Adrenal gland (tissue), 12 donors: ENCODE measurements around the gene SLC35D2. TPM values are rescaled to one million over a fixed set of nuclear protein-coding genes. Genes with fewer than 3 reads are reported as not detected.

Experiments
- DNase-seq, 7 donors: peaks; one replicate each; pipeline ENCODE4 v3.0.0-alpha.2; 2019 to 2020
- H3K27ac ChIP-seq, 5 donors: fragments of 200-600 bp; sonication (generic) in 4 of 5; 1 replicate in 3 of 5; 2 replicates in 2 of 5; pipeline versions ENCODE4 v1.5.1 to v1.8.0; 2016 to 2020; ENCODE audit warnings: mild to moderate bottlenecking in 1 of 5
- H3K27me3 ChIP-seq: fragments of 200-600 bp; 2 replicates; pipeline ENCODE4 v1.8.0; 2021
- H3K36me3 ChIP-seq, 2 donors: fragments of 200-600 bp; replicated peaks in 1 of 2; 1 replicate in 1 of 2; 2 replicates in 1 of 2; pipeline versions ENCODE4 v1.5.1 to v1.8.0; 2018 to 2022
- H3K4me1 ChIP-seq, 2 donors: fragments of 200-600 bp; replicated peaks in 1 of 2; 1 replicate in 1 of 2; 2 replicates in 1 of 2; pipeline versions ENCODE4 v1.5.1 to v1.8.0; 2018 to 2021
- H3K4me3 ChIP-seq, 4 donors: fragments of 200-600 bp; sonication (generic) in 3 of 4; one replicate each; pipeline ENCODE4 v1.5.1; 2016 to 2018
- H3K9me3 ChIP-seq, 3 donors: fragments of 200-600 bp; sonication (generic) in 1 of 3; replicated peaks in 1 of 3; 1 replicate in 2 of 3; 2 replicates in 1 of 3; pipeline versions ENCODE4 v1.5.1 to v1.8.0; 2016 to 2021
- POLR2A ChIP-seq, 2 donors: fragments of 450-650 bp; IDR thresholded peaks; one replicate each; pipeline ENCODE4 v1.6.1; 2017; ENCODE audit warnings: antibody characterized with exemption in 2 of 2, mild to moderate bottlenecking in 2 of 2, moderate library complexity in 1 of 2
- WGBS, 4 donors: extraction: QIAGEN DNeasy Blood & Tissue Kit in 2 of 4; methylation state at CpG; one replicate each; pipeline versions ENCODE4 v1.1.5 to v1.1.7; 2013 to 2017; 5-methylcytosine and 5-hydroxymethylcytosine counted together
- intact Hi-C, 2 donors: fragments of 100-400 bp; cut with DNase I; formaldehyde crosslinking; loops; one replicate each; pipeline versions ENCODE4 v1.14.1 to v1.15.0; 2022 to 2023
- polyA plus RNA-seq, 3 donors: library from polyadenylated mRNA; stranded (reverse); fragments of 200-250 nt in 2 of 3; fragments of 350-450 nt in 1 of 3; fragmentation: Illumina TruSeq in 1 of 3; extraction: RNeasy Lipid Tissue Mini Kit (QIAGEN cat#74804) in 1 of 3; gene quantifications; one replicate each; pipeline ENCODE4 v1.2.3, GENCODE V29; 2013 to 2014
- total RNA-seq, 9 donors: library from RNA; depleted of rRNA in 4 of 9; stranded (reverse); fragments of >200 nt in 4 of 9; fragments of 120-200 nt in 1 of 9; fragmentation: NEBNext Ultra II Directional in 1 of 9; extraction: Animal tissue kit (Norgen Biotek cat#: 25700) in 1 of 9; gene quantifications; one replicate each; pipeline versions ENCODE4 v1.1.0 to v1.2.4, GENCODE V29; 2013 to 2023
- TF ChIP-seq, protein P1 (sequence below), 6 experiments: fragments of 450-650 bp in 4 of 6; fragments of 200-600 bp in 2 of 6; sonication (generic) in 1 of 6; IDR thresholded peaks; 1 replicate in 5 of 6; 2 replicates in 1 of 6; pipeline versions ENCODE4 v1.5.1 to v1.8.0; 2016 to 2021; ENCODE audit warnings: antibody characterized with exemption in 6 of 6, mild to moderate bottlenecking in 2 of 6, moderate library complexity in 1 of 6
- donor health status: healthy with polysubstance abuse.
- donor health status: Bipolar disorder and iron deficiency.
- donor health status: DM: yes; HTN: yes; CAD: no.
- donor health status: DM: no; HTN: no; CAD: no.
- donor health status: DM: no; HTN: no; CAD: no.
- donor health status: DM: yes; HTN: yes; CAD: no.

SLC35D2 gene
- total and polyA plus RNA-seq, 12 donors: 6.9 to 20.8 (median 14.0) TPM

DNA sequence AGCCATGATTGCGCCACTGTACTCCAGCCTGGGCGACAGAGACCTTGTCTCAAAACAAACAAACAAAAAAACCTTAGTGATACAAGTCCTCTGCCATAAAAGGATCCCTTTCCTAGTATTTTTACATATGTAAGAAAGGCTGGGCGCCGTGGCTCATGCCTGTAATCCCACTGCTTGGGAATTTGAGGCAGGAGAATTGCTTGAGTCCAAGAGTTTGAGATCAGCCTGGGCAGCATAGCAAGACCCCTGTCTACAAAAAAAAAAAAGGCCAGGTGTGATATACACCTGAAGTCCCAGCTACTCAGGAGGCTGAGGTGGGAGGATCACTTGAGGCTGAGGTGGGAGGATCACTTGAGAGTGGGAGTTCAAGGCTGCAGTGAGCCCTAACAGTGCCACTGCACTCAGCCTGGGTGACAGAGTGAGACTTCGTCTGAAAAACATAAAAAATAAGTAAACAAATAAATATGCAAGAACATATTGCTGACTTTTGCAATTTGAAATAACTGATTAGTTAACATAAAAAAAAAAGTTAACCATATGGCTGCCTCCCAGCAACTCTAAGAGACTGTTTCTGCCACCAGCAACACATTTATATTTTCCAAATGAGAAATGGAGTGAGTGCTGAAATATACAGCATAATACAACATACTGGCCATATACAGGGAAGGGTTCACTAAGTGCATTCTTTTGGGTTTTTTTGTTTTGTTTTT, 27.8 kb upstream of the SLC35D2 start:
- H3K36me3 ChIP-seq: no peaks in the 10 kb centered on the region
- WGBS, 4 donors: 92 to 95% (median 93%) methylated on average over 5 of the region's 5 CpGs
- no peaks in the 10 kb centered on the region for H3K9me3 ChIP-seq
- H3K27ac ChIP-seq: no peak overlapping the region
- no peak for DNase-seq
- no peaks in the 10 kb centered on the region for H3K27me3 ChIP-seq
- H3K4me3 ChIP-seq: no peak overlapping the region
- intact Hi-C loops: no loop called here
- H3K4me1 ChIP-seq: no peaks in the 10 kb centered on the region
- TF ChIP-seq POLR2A (IDR thresholded peaks at IDR 0.05): no peak
- TF ChIP-seq, protein P1, sequence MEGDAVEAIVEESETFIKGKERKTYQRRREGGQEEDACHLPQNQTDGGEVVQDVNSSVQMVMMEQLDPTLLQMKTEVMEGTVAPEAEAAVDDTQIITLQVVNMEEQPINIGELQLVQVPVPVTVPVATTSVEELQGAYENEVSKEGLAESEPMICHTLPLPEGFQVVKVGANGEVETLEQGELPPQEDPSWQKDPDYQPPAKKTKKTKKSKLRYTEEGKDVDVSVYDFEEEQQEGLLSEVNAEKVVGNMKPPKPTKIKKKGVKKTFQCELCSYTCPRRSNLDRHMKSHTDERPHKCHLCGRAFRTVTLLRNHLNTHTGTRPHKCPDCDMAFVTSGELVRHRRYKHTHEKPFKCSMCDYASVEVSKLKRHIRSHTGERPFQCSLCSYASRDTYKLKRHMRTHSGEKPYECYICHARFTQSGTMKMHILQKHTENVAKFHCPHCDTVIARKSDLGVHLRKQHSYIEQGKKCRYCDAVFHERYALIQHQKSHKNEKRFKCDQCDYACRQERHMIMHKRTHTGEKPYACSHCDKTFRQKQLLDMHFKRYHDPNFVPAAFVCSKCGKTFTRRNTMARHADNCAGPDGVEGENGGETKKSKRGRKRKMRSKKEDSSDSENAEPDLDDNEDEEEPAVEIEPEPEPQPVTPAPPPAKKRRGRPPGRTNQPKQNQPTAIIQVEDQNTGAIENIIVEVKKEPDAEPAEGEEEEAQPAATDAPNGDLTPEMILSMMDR (IDR thresholded peaks at IDR 0.05): no peak

DNA sequence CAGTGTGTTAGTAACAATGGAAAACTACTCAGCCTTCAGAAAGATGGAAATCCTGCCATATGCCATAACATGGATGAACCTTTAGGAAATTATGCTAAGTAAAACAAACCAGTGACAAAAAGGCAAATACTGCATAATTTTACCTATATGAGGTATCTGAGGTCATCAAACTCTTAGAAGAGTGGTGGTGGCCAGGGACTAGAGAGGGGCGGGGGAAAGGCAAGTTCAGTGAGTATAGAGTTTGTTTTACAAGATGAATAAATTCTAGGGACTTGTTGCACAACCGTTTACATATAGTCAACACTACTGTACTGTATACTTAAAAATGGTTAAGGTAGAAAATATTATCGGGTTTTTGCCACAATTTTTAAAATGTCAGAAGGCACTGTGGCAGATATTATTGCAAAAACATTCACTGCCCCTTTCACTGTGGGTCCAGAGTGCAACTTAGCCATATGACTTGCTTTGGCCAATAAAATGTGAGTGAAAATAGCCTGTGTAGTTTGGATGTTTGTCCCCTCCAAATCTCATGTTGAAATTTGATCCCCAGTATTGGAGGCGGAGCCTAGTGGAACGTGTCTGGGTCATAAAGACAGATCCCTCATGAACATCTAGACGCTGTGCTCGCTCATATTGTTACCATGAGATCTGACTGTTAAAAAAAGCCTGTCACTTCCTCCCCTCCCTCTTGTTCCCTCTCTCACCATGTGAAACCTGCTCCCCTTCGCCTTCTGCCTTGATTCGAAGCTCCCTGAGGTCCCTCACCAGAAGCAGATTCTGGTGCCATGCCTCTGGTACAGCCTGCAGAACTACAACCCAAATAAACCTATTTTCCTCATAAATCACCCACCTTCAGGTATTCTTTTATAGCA, 25.1 kb upstream of the SLC35D2 start:
- intact Hi-C loops: no loop called here
- no peak overlapping the region for H3K27ac ChIP-seq
- no peak overlapping the region for H3K4me3 ChIP-seq
- H3K9me3 ChIP-seq: no peaks in the 10 kb centered on the region
- no peaks in the 10 kb centered on the region for H3K4me1 ChIP-seq
- no peak for DNase-seq
- no peaks in the 10 kb centered on the region for H3K27me3 ChIP-seq
- 70 to 85% (median 80%) methylated on average over 9 of the region's 9 CpGs for WGBS, 4 donors
- no peaks in the 10 kb centered on the region for H3K36me3 ChIP-seq
- TF ChIP-seq, protein P1 (IDR thresholded peaks at IDR 0.05): no peak

DNA sequence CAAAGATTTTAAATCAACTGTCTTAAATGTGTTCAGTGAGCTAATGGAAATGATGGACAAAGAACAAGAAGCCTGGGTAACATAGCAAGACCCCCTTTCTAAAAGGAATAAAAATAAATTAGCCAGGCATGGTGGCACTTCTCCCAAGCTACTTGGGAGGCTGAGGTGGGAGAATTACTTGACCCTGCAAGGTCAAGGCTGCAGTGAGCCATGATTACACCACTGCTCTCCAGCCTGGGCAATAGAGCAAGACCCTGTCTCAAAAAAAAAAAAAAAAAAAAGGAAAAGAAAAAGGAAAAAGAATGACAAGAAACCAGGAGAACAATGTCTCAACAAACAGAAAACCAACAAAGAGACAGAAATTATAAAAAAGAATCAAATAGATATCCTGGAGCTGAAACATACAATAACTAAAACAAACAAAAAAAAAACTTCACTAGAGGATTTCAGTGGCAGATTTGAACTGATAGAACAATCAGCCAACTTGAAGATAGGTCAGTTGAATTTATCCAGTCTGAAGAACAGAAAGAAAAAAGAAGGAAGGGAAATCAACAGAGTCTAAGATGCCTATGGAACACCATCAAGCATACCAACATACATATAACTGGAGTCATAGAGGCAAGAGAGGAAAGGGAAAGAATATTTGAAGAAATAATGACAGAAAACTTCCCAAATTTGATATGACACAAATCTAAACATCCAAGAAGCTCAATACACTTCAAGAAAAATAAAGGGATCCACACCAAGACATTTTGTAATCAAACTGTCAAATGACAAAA, 16.8 kb upstream of the SLC35D2 start:
- no peak overlapping the region for H3K27ac ChIP-seq
- H3K36me3 ChIP-seq: no peaks in the 10 kb centered on the region
- intact Hi-C loops: no loop called here
- H3K9me3 ChIP-seq: no peaks in the 10 kb centered on the region
- H3K4me3 ChIP-seq: no peak overlapping the region
- DNase-seq: no peak
- no peaks in the 10 kb centered on the region for H3K27me3 ChIP-seq
- H3K4me1 ChIP-seq: no peaks in the 10 kb centered on the region
- no peak for TF ChIP-seq POLR2A (IDR thresholded peaks at IDR 0.05)
- TF ChIP-seq, protein P1 (IDR thresholded peaks at IDR 0.05): no peak

DNA sequence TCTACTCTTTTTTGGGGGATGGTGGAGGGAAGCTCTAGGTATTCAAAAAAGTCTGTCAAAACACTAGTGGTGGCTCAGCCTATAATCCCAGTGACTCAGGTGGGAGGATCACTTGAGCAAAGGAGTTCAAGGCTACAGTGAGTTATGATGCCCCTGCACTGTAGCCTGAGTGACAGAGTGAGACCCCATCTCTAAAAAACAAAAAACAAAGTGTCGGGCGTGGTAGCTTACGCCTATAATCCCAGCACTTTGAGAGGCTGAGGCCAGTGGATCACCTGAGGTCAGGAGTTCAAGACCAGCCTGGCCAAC, 15.8 kb upstream of the SLC35D2 start:
- Histone ChIP-seq H3K9me3 (no peaks in the 10 kb centered on the region), H3K36me3 (no peaks in the 10 kb centered on the region), H3K4me1 (no peaks in the 10 kb centered on the region), H3K27me3 (no peaks in the 10 kb centered on the region), H3K27ac (no peak overlapping the region), H3K4me3 (no peak overlapping the region)
- no peak for DNase-seq
- intact Hi-C loops: no loop called here
- WGBS, 4 donors: 82 to 100% (median 92%) methylated on average over 3 of the region's 3 CpGs
- TF ChIP-seq, protein P1 (IDR thresholded peaks at IDR 0.05): no peak
- TF ChIP-seq POLR2A (IDR thresholded peaks at IDR 0.05): no peak
